HL-60 (cell line): ENCODE results near the gene FGFR1OP2.

Experiments used
- POLR2AphosphoS5 ChIP-seq: IDR thresholded peaks from 2 replicates; pipeline ENCODE4 v1.6.1; 2012; ENCODE audit warnings: low read depth
- REST ChIP-seq: IDR thresholded peaks from 2 replicates; pipeline ENCODE4 v1.6.1; 2012; ENCODE audit warnings: low read depth; ENCODE audit not compliant: insufficient replicate concordance
- TF ChIP-seq, protein P1 (sequence below): IDR thresholded peaks from one replicate; pipeline ENCODE4 v1.5.1; 2011; ENCODE audit warnings: low read length, control low read depth, inconsistent platforms; ENCODE audit not compliant: insufficient read depth

- TF ChIP-seq, protein P1, sequence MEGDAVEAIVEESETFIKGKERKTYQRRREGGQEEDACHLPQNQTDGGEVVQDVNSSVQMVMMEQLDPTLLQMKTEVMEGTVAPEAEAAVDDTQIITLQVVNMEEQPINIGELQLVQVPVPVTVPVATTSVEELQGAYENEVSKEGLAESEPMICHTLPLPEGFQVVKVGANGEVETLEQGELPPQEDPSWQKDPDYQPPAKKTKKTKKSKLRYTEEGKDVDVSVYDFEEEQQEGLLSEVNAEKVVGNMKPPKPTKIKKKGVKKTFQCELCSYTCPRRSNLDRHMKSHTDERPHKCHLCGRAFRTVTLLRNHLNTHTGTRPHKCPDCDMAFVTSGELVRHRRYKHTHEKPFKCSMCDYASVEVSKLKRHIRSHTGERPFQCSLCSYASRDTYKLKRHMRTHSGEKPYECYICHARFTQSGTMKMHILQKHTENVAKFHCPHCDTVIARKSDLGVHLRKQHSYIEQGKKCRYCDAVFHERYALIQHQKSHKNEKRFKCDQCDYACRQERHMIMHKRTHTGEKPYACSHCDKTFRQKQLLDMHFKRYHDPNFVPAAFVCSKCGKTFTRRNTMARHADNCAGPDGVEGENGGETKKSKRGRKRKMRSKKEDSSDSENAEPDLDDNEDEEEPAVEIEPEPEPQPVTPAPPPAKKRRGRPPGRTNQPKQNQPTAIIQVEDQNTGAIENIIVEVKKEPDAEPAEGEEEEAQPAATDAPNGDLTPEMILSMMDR = no peak
- TF ChIP-seq POLR2AphosphoS5 (no peak), REST (no peak)
Measured at GRCh38 chr12:26938701-26939062, 412 bp downstream of the FGFR1OP2 start.
